Measurements from ENCODE around the gene PPM1M. TPM values are rescaled to one million over a fixed set of nuclear protein-coding genes. Genes with fewer than 3 reads are reported as not detected.

PPM1M gene
- total RNA-seq, 1 experiment from 2014 or later: 16.2 TPM

DNA sequence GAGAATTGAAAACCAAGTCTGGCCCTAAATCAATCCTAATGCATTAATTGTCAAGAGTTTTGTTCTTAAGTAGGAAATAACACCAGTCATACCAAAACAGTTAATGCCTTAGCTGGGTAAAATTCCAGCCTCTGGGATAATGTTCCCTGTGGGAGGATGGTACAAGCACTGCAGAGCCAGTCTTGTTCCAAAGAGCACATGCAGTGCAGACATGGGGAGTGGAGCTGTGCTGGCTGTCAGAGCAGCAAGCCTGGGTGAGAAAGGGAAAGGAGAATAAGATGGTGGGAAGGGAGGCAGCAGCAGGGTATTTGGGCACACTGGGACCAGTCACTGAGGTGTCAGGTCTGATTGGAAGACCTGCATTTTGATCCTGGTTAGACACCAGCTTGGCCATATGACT is 35.5 kb upstream of the PPM1M start:
- intact Hi-C loops (cut with micrococcal nuclease; ENCODE audit: unreplicated experiment): no loop called here

GRCh38 chr3:52210550-52211046 is 35.0 kb upstream of the PPM1M start:
- ChIA-PET CTCF (no interaction called here), POLR2A (ENCODE audit: unreplicated experiment) (interaction anchor here (0.7 kb wide), 1 partner anchor 212 kb away, joined by 3 read pairs; no protein-coding TSS in a partner anchor)
- H3K9me2 ChIP-seq (ENCODE audit: insufficient read depth): no peaks in the 10 kb centered on the region
- H3K4me1 ChIP-seq (replicated peaks; ENCODE audit: insufficient read depth): peaks cover 32% of the 10 kb centered on the region
- intact Hi-C loops (cut with micrococcal nuclease; ENCODE audit: unreplicated experiment): no loop called here
- peaks cover 54% of the 10 kb centered on the region for H3K36me3 ChIP-seq (ENCODE audit: low read depth)
- H3K9me3 ChIP-seq (ENCODE audit: insufficient read depth, low read depth): no peaks in the 10 kb centered on the region
- TF ChIP-seq CTCF (conservative IDR thresholded peaks at IDR 0.05) (no peak), EZH2 (IDR thresholded peaks at IDR 0.05; ENCODE audit: low read depth) (no peak)
- peak overlapping the region; percentile 49; the same call in 1 of the 2 replicates for H3K4me2 ChIP-seq
- no TSS peak for BruUV-seq (replicated peaks)
- no peak overlapping the region for H3K4me3 ChIP-seq
- H3K79me2 ChIP-seq (ENCODE audit: low read depth): no peaks in the 10 kb centered on the region; the same call in 1 of the 2 replicates
- no peak overlapping the region for H2AFZ ChIP-seq
- peaks cover 32% of the 10 kb centered on the region for H3F3A ChIP-seq (ENCODE audit: insufficient read depth, low read depth)
- peak overlapping the region; percentile 49; the same call in 1 of the 2 replicates for H3K27ac ChIP-seq
- no peaks in the 10 kb centered on the region for H4K20me1 ChIP-seq (ENCODE audit: insufficient read depth)
- peak in 1 of 2 experiments; percentile 86 for DNase-seq
- H3K27me3 ChIP-seq (ENCODE audit: insufficient read depth, low read depth): no peaks in the 10 kb centered on the region

More for the DNA sequence above, 35.5 kb upstream of the PPM1M start:
- Histone ChIP-seq H3K79me2 (ENCODE audit: low read depth) (no peaks in the 10 kb centered on the region; the same call in 1 of the 2 replicates), H2AFZ (no peak overlapping the region), H4K20me1 (ENCODE audit: insufficient read depth) (no peaks in the 10 kb centered on the region), H3K36me3 (ENCODE audit: low read depth) (peaks cover 60% of the 10 kb centered on the region), H3K4me1 (replicated peaks; ENCODE audit: insufficient read depth) (peaks cover 26% of the 10 kb centered on the region), H3K9me3 (ENCODE audit: insufficient read depth, low read depth) (no peaks in the 10 kb centered on the region), H3K9me2 (ENCODE audit: insufficient read depth) (no peaks in the 10 kb centered on the region), H3F3A (ENCODE audit: insufficient read depth, low read depth) (peaks cover 31% of the 10 kb centered on the region; the same call in 1 of the 2 replicates), H3K4me3 (no peak overlapping the region), H3K27ac (peak overlapping the region; percentile 49; the same call in 1 of the 2 replicates), H3K27me3 (ENCODE audit: insufficient read depth, low read depth) (no peaks in the 10 kb centered on the region), H3K4me2 (0 out of 2 replicates have a peak overlapping the region, but pooled peaks have one; percentile 49)
- TF ChIP-seq EZH2 (IDR thresholded peaks at IDR 0.05; ENCODE audit: low read depth) (no peak), CTCF (conservative IDR thresholded peaks at IDR 0.05) (no peak)
- POLR2A ChIA-PET (ENCODE audit: unreplicated experiment): interaction anchor here (0.6 to 0.7 kb wide), 2 partner anchors 29 to 211 kb away, joined by 3 read pairs; partner anchors contain the start of gene TWF2
- no peak for DNase-seq
- CTCF ChIA-PET: no interaction called here
- no TSS peak for BruUV-seq (replicated peaks)

DNA sequence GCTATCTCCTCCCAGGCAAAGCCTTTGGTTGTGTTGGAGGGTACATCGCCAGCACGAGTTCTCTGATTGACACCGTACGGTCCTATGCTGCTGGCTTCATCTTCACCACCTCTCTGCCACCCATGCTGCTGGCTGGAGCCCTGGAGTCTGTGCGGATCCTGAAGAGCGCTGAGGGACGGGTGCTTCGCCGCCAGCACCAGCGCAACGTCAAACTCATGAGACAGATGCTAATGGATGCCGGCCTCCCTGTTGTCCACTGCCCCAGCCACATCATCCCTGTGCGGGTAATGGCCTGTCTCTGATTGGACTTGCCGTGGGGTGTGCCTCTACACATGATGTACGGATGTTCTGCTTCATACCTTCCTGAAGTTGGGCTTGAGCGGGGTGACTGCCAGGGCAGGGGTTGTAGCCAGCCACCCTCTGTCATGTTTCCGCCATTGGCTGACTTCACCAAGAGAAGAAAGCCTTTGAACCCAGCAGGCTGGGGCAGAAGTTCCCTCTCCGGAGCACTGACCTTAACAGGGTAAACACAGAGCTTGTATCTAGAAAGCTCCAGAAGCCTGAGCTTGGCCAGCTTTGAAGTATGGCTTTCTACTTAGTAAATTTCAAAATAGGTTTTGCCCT is 34.2 kb upstream of the PPM1M start:
- peaks cover 47% of the 10 kb centered on the region for H3K36me3 ChIP-seq (ENCODE audit: low read depth)
- H3K27ac ChIP-seq: 0 out of 2 replicates have a peak overlapping the region, but pooled peaks have one; percentile 28
- CTCF ChIA-PET: no interaction called here
- POLR2A ChIA-PET (ENCODE audit: unreplicated experiment): no interaction called here
- no peaks in the 10 kb centered on the region for H3K9me2 ChIP-seq (ENCODE audit: insufficient read depth)
- H3K9me3 ChIP-seq (ENCODE audit: insufficient read depth, low read depth): no peaks in the 10 kb centered on the region
- intact Hi-C loops (cut with micrococcal nuclease; ENCODE audit: unreplicated experiment): no loop called here
- H3K4me2 ChIP-seq: peak overlapping the region; percentile 49; the same call in 1 of the 2 replicates
- H3K27me3 ChIP-seq (ENCODE audit: insufficient read depth, low read depth): no peaks in the 10 kb centered on the region
- DNase-seq: no peak
- no peak overlapping the region for H2AFZ ChIP-seq
- no peaks in the 10 kb centered on the region; the same call in 1 of the 2 replicates for H3K79me2 ChIP-seq (ENCODE audit: low read depth)
- no peaks in the 10 kb centered on the region for H4K20me1 ChIP-seq (ENCODE audit: insufficient read depth)
- H3K4me3 ChIP-seq: no peak overlapping the region
- TF ChIP-seq CTCF (conservative IDR thresholded peaks at IDR 0.05) (no peak), EZH2 (IDR thresholded peaks at IDR 0.05; ENCODE audit: low read depth) (no peak)
- peaks cover 40% of the 10 kb centered on the region for H3F3A ChIP-seq (ENCODE audit: insufficient read depth, low read depth)
- no TSS peak for BruUV-seq (replicated peaks)
- peaks cover 40% of the 10 kb centered on the region for H3K4me1 ChIP-seq (replicated peaks; ENCODE audit: insufficient read depth)
